Sciatic nerve (tissue), 2 donors: ENCODE results near the gene TRIM71. TPM values are rescaled to one million over a fixed set of nuclear protein-coding genes. Genes with fewer than 3 reads are reported as not detected.
A peak's percentile ranks its signal among the peaks of the same experiment; 100 is the strongest.
"Not testable (repeated sequence)": the region's sequence is repeated elsewhere in the genome, so short reads cannot be mapped to it uniquely, and the experiment has no call there.

ENCODE experiments used
- ATAC-seq: fragments of 200-7000 bp; cut with Tn5 transposase; one replicate; pipeline ENCODE4 v1.9.1; 2020; ENCODE audit warnings: mild to moderate bottlenecking, moderate library complexity
- DNase-seq: peaks from one replicate; pipeline ENCODE4 v3.0.0-alpha.2; 2020; ENCODE audit warnings: low spot score
- intact Hi-C: fragments of 100-400 bp; cut with DNase I; formaldehyde crosslinking; loops from one replicate; pipeline ENCODE4 v1.14.2; 2022
- total RNA-seq: library from RNA; stranded (reverse); fragmentation: NEBNext Ultra II Directional; extraction: Animal tissue kit (Norgen Biotek cat#: 25700); gene quantifications from one replicate; pipeline ENCODE4 v1.2.1, GENCODE V29; 2021
- donor health status: DM: no; HTN: no; CAD: no.
- donor health status: DM: no; HTN: no; CAD: no.

Gene TRIM71
- 0.40 TPM for total RNA-seq

- intact Hi-C loops, result no loop called here
- DNase-seq, result no peak
- ATAC-seq, result no peak
Measured at GRCh38 chr3:32817558-32818228, at the start of gene TRIM71. TRIM71 (plus strand) TSS chr3:32817997; CDS start chr3:32818081, 84 bp downstream.

DNA sequence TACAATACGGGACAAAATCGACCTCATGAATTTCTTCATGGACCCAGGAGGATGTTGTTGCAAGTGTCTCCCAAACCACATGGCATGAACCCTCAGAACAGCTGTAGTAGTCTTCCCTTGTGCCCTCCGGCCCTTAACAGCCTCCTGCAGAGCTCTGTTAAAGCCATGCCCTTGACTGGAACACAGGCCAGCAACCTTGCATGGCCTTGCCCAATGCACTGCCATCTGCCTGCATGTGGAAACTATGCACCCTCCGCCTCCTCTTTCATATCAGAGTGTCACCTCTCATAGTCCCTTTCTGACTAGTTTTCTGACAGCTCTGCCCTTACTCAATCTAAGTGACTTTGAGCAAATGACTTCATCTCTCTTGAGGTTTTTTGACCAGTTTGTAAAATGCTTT lies 39.4 kb upstream of the TRIM71 start:
- intact Hi-C loops, result no loop called here
- no peak for ATAC-seq
- DNase-seq, result peak; percentile 9

DNA sequence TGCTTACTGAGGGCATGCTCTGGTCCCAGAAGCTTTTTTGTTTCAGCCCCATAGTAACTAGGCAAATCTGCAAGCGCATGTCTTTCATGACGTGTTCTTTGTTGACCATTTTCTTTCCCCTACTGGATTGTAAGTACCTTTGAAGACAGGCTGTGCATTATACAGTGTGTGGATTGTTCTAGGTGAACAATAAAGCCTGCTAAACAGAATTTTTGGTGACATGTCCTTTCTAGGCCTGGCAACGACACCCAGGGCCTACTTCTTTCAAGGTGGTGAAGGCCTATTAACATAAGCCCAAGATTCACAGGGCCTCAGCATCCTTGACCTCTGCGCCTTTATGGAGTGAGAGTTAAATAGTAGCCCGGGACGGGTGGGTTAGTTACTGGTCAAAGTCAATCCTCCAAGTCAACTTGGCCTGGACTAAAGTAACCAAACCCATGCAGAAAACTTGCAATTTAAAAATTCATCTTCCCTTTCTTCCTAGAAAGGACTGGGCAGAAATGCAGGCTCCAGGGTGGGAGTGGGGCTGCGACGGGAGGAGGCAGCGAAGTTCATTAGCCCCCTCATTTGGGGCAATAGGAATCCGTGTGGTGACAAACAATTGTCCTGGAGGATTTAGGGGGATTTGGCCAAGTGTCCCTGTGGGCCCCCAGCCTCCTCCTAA lies 37.6 kb upstream of the TRIM71 start:
- no peak for ATAC-seq
- DNase-seq, result peak; percentile 12
- intact Hi-C loops, result no loop called here

GRCh38 chr3:32780735-32781210 lies 37.0 kb upstream of the TRIM71 start:
- intact Hi-C loops, result no loop called here
- peak; percentile 72 for ATAC-seq
- peak; percentile 61 for DNase-seq

- DNase-seq (peak; percentile 86), ATAC-seq (peak; percentile 91)
- intact Hi-C loops, result no loop called here
Measured at GRCh38 chr3:32781211-32781968, 36.4 kb upstream of the TRIM71 start.

DNA sequence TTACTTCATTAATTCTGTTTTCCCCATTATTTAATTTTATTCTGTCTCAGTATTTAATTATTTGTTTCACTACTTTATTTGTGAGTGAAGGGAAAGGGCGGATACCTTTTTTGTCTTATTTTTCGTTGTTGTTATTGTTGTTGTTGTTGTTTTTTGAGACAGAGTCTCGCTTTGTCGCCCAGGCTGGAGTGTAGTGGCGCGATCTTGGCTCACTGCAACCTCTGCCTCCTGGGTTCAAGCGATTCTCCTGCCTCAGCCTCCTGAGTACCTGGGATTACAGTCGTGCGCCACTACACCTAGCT lies 35.9 kb upstream of the TRIM71 start:
- DNase-seq, result peak; percentile 8
- not testable (repeated sequence) for ATAC-seq

GRCh38 chr3:32782407-32782806 lies 35.4 kb upstream of the TRIM71 start:
- DNase-seq (no peak), ATAC-seq (no peak)
- intact Hi-C loops, result no loop called here

More for the DNA sequence above, 35.9 kb upstream of the TRIM71 start:
- intact Hi-C loops, result not testable (repeated sequence)

DNA sequence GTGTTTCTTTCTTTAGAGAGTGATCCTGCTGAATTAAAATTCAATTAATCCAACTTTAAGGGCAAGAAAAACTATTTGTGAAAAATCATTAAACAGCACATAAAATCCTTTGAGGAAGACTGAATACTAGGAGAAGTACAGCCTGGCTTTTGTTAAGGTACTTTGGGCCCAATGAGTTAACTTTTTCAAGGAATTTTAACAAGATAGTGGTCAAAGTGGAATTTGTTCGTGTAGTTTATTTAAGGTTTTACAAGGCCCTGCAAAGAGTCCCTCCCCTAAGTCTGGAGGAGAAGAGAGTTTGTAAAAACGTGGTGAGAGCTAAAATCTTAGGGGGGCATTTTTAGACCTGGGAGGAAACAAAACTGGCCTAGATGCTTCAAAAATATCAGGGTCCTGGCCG lies 26.0 kb upstream of the TRIM71 start:
- DNase-seq (no peak), ATAC-seq (no peak)
- intact Hi-C loops, result no loop called here

- ATAC-seq, result no peak
- intact Hi-C loops, result no loop called here
- no peak for DNase-seq
Measured at GRCh38 chr3:32794487-32795308, 23.1 kb upstream of the TRIM71 start.

DNA sequence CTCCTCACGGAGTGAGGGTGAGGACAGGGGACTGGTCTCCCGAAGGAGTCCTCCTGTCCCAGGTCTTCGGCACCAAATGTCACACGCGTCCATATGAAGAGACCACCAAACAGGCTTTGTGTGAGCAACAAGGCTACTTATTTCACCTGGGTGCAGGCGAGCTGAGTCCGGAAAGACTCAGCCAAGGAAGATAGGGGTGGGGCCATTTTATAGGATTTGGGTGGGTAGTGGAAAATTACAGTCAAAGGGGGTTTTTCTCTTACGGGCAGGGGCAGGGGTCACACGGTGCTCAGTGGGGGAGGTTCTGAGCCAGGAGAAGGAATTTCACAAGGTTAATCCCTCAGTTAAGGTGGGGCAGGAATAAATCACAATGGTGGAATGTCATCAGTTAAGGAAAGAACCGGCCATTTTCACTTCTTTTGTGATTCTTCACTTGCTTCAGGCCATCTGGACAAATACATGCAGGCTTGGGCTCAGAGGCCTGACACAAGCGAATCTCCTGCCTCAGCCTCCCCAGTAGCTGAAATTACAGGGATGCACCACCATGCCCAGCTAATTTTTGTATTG lies 21.3 kb upstream of the TRIM71 start:
- ATAC-seq, intact Hi-C loops: not testable (repeated sequence)

GRCh38 chr3:32797776-32798175 lies 20.0 kb upstream of the TRIM71 start:
- ATAC-seq (no peak), DNase-seq (no peak)
- intact Hi-C loops, result no loop called here

More for the DNA sequence above, 21.3 kb upstream of the TRIM71 start:
- not testable (repeated sequence) for DNase-seq

GRCh38 chr3:32801440-32801839 lies 16.4 kb upstream of the TRIM71 start:
- intact Hi-C loops, ATAC-seq, DNase-seq: not testable (repeated sequence)

DNA sequence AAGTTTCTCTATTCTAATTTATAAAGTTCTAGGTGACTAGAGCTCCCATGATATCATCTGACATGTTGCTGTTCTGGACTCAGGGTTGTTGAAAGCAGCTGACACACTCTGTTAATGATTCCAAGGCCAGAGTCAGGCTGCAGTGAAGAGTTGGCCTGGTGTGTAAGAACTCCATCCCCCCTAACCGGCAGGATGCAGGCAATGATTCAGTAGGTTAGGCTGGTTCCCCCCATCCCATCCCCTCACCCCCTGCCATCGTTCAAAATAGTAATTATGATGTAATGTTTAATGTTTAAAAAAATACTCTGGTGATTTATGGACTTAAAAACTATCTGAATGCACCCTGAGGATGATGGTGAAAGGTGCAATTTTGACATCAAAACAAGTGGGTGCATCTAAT lies 4.6 kb upstream of the TRIM71 start:
- ATAC-seq, result no peak
- no peak for DNase-seq
- intact Hi-C loops, result no loop called here

- DNase-seq, result no peak
- intact Hi-C loops, result no loop called here
- ATAC-seq, result no peak
Measured at GRCh38 chr3:32814361-32814760, 3.4 kb upstream of the TRIM71 start.

- no peak for DNase-seq
- no peak for ATAC-seq
- intact Hi-C loops, result no loop called here
Measured at GRCh38 chr3:32815841-32816438, 1.9 kb upstream of the TRIM71 start.

DNA sequence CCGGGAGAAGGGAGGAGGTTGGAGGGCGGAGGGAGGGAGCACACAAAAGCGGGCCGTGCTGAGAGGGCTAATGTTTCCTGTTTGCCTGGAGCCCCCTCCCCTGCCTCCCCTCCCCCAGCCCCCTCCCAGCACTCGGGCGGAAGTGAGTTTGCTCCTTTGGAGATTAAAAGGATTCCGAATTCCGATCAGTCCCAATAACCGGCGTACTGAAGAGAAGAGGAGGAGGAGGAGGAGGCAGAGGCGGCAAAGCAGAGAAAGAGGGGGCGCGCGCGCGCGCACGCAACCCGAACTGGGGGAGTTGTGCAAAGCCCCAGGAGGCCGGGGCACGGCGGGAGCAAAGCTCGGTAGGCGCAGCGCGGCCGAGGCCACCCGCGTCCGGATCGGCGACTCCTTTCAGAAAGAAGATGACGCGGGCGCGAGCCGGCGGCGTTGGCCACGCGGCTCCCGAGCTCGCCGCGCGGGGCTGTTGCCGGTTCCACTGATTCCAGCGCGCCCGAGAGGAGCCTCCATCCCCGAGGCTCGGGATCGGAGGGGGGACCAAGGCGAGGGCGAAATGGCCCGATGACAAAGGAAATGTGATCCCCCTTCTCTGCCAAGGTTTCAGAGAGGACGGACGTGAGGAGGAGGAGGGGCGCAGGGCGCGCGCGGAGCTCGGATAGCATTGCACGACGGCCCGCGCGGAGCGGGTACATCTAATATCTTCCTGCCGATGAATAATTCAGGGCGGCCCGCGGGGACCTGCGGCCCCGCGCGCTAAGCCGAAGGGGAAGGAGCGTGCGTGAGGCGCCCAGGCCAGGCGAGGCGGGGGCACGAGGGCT lies 1.1 kb upstream of the TRIM71 start:
- intact Hi-C loops, result no loop called here
- ATAC-seq (no peak), DNase-seq (no peak)

- intact Hi-C loops, result no loop called here
- DNase-seq (no peak), ATAC-seq (no peak)
Measured at GRCh38 chr3:32817257-32817557, 590 bp upstream of the TRIM71 start.
